K562 (cell line): ENCODE data around the gene ENTPD6. TPM values are rescaled to one million over a fixed set of nuclear protein-coding genes. Genes with fewer than 3 reads are reported as not detected.

Experiments used
- ATAC-seq: fragments of 200-7000 bp; cut with Tn5 transposase; 3 replicates; pipeline ENCODE4 v1.9.1; 2020; ENCODE audit warnings: moderate library complexity
- BruUV-seq: library from RNA; stranded (reverse); fragments of 400-500 nt; replicated peaks from 2 replicates; lab custom pipeline; 2021; lab: Mats Ljungman, UMichigan
- CTCF ChIA-PET: fragments of 300-600 bp; formaldehyde crosslinking; extraction: SDS; loops from one replicate; lab custom pipeline; 2021; ENCODE audit warnings: low intra/inter-chr PET ratio; lab: Yijun Ruan, JAX
- POLR2A ChIA-PET: fragments of 300-600, 350-650 bp; sonication (Branson Sonifier 250); formaldehyde crosslinking; extraction: SDS; loops from one replicate; lab custom pipeline; 2021; ENCODE audit warnings: antibody characterized with exemption, inconsistent platforms; lab: Yijun Ruan, JAX
- DNase-seq, 4 experiments: peaks; one replicate each; pipeline versions ENCODE4 v3.0.0 to v3.0.0-alpha.2; 2011 to 2018; ENCODE audit warnings: low spot score in 3 of 4, mixed read lengths in 3 of 4; ENCODE audit errors: extremely low read depth in 1 of 4
- FAIRE-seq: peaks from 2 replicates; lab custom pipeline; 2011; peaks lifted over from hg19 to GRCh38; lab: Jason Lieb, UNC
- H2AFZ ChIP-seq: 2 replicates; pipeline ENCODE4 v1.6.0; 2011; ENCODE audit warnings: low read depth, low read length, control low read depth, inconsistent platforms
- H3K27ac ChIP-seq: fragments of 200-600 bp; 3 replicates; pipeline ENCODE4 v1.8.0; 2011; ENCODE audit warnings: low read depth, mild to moderate bottlenecking, control low read depth, inconsistent platforms, low read length, moderate library complexity, mixed read lengths; ENCODE audit errors: extremely low read depth
- H3K27me3 ChIP-seq, 2 experiments: fragments of 300-600 bp in 1 of 2; 2 replicates in 1 of 2; 3 replicates in 1 of 2; pipeline versions ENCODE4 v1.6.0 to v1.8.0; 2011; ENCODE audit warnings: inconsistent platforms in 2 of 2, low read length in 2 of 2, mild to moderate bottlenecking in 1 of 2, mixed read lengths in 1 of 2, moderate library complexity in 1 of 2; ENCODE audit not compliant: control insufficient read depth in 2 of 2, insufficient read depth in 2 of 2
- H3K36me3 ChIP-seq: fragments of 300-600 bp; 3 replicates; pipeline ENCODE4 v1.8.0; 2011; ENCODE audit warnings: mild to moderate bottlenecking, low read length, inconsistent platforms; ENCODE audit not compliant: control insufficient read depth, insufficient read depth
- H3K4me1 ChIP-seq, 2 experiments: fragments of 200-600 bp in 1 of 2; replicated peaks in 1 of 2; 2 replicates in 1 of 2; 3 replicates in 1 of 2; pipeline versions ENCODE4 v1.5.1 to v1.8.0; 2011; ENCODE audit warnings: inconsistent platforms in 2 of 2, low read length in 2 of 2, mild to moderate bottlenecking in 1 of 2, mixed read lengths in 1 of 2, moderate library complexity in 1 of 2; ENCODE audit not compliant: control insufficient read depth in 2 of 2, insufficient read depth in 2 of 2
- H3K4me2 ChIP-seq: 2 replicates; pipeline ENCODE4 v1.6.1; 2011; ENCODE audit warnings: low read length, control low read depth, inconsistent platforms, mixed read lengths; ENCODE audit not compliant: insufficient read depth
- H3K4me3 ChIP-seq: fragments of 200-600 bp; sonication (generic), shearing (Covaris generic); 2 replicates; pipeline ENCODE4 v1.5.1; 2016; ENCODE audit warnings: control low read depth, inconsistent platforms
- H3K79me2 ChIP-seq: fragments of 200-600 bp; 3 replicates; pipeline ENCODE4 v1.8.0; 2011; ENCODE audit warnings: low read length, inconsistent platforms; ENCODE audit not compliant: control insufficient read depth, insufficient read depth
- H3K9ac ChIP-seq, 2 experiments: 2 replicates each; pipeline versions ENCODE4 v1.6.0 to v1.6.1; 2011; ENCODE audit warnings: low read depth in 2 of 2, low read length in 2 of 2, control low read depth in 1 of 2, inconsistent platforms in 1 of 2, mild to moderate bottlenecking in 1 of 2, mixed read lengths in 1 of 2; ENCODE audit not compliant: insufficient read depth in 1 of 2
- H3K9me1 ChIP-seq: one replicate; pipeline ENCODE4 v1.6.0; 2011; ENCODE audit warnings: inconsistent platforms, mild to moderate bottlenecking, low read length, moderate library complexity; ENCODE audit not compliant: control insufficient read depth, insufficient read depth
- H3K9me3 ChIP-seq: replicated peaks from 2 replicates; pipeline ENCODE4 v1.5.1; 2011; ENCODE audit warnings: low read depth, low read length, inconsistent platforms; ENCODE audit not compliant: control insufficient read depth, insufficient read depth
- H4K20me1 ChIP-seq: replicated peaks from 2 replicates; pipeline ENCODE4 v1.6.1; 2011; ENCODE audit warnings: low read length, inconsistent platforms, mixed read lengths; ENCODE audit not compliant: control insufficient read depth, insufficient read depth
- BCOR ChIP-seq: fragments of 450-650 bp; IDR thresholded peaks from 2 replicates; pipeline ENCODE4 v1.6.1; 2016
- BRD4 ChIP-seq: fragments of 200-600 bp; sonication (generic); IDR thresholded peaks from 2 replicates; pipeline ENCODE4 v1.6.1; 2017; ENCODE audit warnings: inconsistent platforms
- HDAC1 ChIP-seq, 2 experiments: fragments of 450-650 bp; IDR thresholded peaks; 2 replicates each; pipeline ENCODE4 v1.6.1; 2016 to 2017; ENCODE audit warnings: inconsistent platforms in 1 of 2, mild to moderate bottlenecking in 1 of 2, moderate library complexity in 1 of 2
- HINFP ChIP-seq: fragments of 450-650 bp; conservative IDR thresholded peaks from 2 replicates; pipeline ENCODE4 v1.6.1; 2016; ENCODE audit warnings: missing genetic modification characterization, low read depth, mild to moderate bottlenecking, control low read depth, missing compliant biosample characterization
- NCOA1 ChIP-seq: fragments of 450-650 bp; IDR thresholded peaks from 2 replicates; pipeline ENCODE4 v1.6.1; 2016; ENCODE audit warnings: low read depth
- ZFP36 ChIP-seq: fragments of 150-350 bp; IDR thresholded peaks from 2 replicates; pipeline ENCODE4 v1.6.1; 2018; ENCODE audit warnings: low read length, low read depth; ENCODE audit not compliant: partially characterized antibody
- ZFX ChIP-seq: sonication (generic); formaldehyde crosslinking; IDR thresholded peaks from 2 replicates; pipeline ENCODE4 v1.8.0; 2022; ENCODE audit warnings: mild to moderate bottlenecking, missing genetic modification reagents, moderate library complexity
- ZNF512 ChIP-seq: IDR thresholded peaks from 2 replicates; pipeline ENCODE4 v1.6.1; 2016; ENCODE audit warnings: missing genetic modification characterization, missing compliant biosample characterization
- WGBS: fragments of 100-300 bp; shearing (Covaris generic); methylation state at CpG from one replicate; pipeline ENCODE4 v1.1.6; 2016; ENCODE audit warnings: low coverage, mixed read lengths; ENCODE audit not compliant: insufficient coverage; ENCODE audit errors: missing lambda C conversion rate; 5-methylcytosine and 5-hydroxymethylcytosine counted together
- in situ Hi-C: fragments of 300-500 bp; cut with MboI; formaldehyde crosslinking; loops from 4 replicates; pipeline ENCODE4 v1.15.0; 2018; ENCODE audit warnings: inconsistent platforms, mixed read lengths
- intact Hi-C: fragments of 100-400 bp; cut with micrococcal nuclease; formaldehyde crosslinking; loops from 2 replicates; pipeline ENCODE4 v1.14.2; 2022
- polyA plus RNA-seq, 8 experiments: library from polyadenylated mRNA; depleted of rRNA in 4 of 8; stranded (reverse) in 5 of 8; unstranded in 3 of 8; fragments of >200 nt; fragmentation: Nextera tagmentation in 2 of 8; fragmentation: Illumina TruSeq in 1 of 8; extraction: Ambion mirVana in 2 of 8; extraction: Trizol in 1 of 8; gene quantifications; 2 replicates each; pipeline versions ENCODE4 v1.2.1 to v1.2.3, GENCODE V29; 2011 to 2014; ENCODE audit warnings: inconsistent platforms in 1 of 8, missing spikeins in 1 of 8
- total RNA-seq, 7 experiments: library from RNA; depleted of rRNA in 6 of 7; stranded (reverse); fragments of >200 nt in 6 of 7; fragmentation: Illumina TruSeq in 2 of 7; extraction: Trizol in 2 of 7; gene quantifications; 2 replicates each; pipeline versions ENCODE4 v1.2.1 to v1.2.3, GENCODE V29; 2011 to 2021; ENCODE audit warnings: low replicate concordance in 1 of 7

Gene ENTPD6
- total and polyA plus RNA-seq, 9 of the 15 experiments (the other 6 are each of a cell fraction or from before 2014, with no cell fraction given) = 0.82 to 36.8 (median 22.4) TPM

DNA sequence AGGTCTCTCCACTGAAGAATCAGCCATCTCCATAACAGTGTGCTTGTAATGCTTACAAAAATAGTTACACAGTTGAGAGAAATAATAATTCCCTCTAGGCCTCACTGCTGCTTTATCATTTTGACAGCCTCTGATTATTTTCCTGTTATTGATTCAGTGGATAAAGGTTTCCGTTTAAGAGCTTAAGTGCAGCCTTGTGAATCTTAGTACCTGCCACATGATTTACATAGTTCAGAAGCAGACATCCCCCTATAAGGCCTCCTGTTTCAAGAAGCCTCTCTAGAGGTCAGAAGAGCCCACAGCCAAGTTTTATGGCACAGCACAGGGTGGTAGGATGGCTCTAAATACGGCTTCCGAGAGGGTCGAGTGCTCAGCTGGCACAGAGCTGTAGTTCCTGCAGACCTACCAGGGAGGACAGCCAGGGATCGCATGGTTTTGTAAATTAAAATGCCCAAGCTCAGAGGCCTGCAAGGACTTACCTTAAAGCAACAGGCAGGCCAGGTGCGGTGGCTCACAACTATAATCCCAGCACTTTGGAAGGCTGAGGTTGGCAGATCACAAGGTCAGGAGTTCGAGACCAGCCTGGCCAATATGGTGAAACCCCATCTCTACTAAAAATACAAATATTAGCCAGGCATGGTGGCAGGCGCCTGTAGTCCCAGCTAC, 34.8 kb downstream of the ENTPD6 start:
- FAIRE-seq (no peak), DNase-seq (no peak), ATAC-seq (no peak)
- intact Hi-C loops = no loop called here
- Histone ChIP-seq H3K9ac (no peak overlapping the region), H3K27ac (no peak overlapping the region), H3K4me1 (peaks cover 21 to 23% of the 10 kb centered on the region in 2 experiments; a peak in 4 of 5 replicates), H3K36me3 (no peaks in the 10 kb centered on the region), H3K9me1 (peaks cover 3% of the 10 kb centered on the region), H3K4me3 (no peak overlapping the region), H3K27me3 (no peaks in the 10 kb centered on the region), H3K4me2 (no peak overlapping the region), H3K79me2 (no peaks in the 10 kb centered on the region), H2AFZ (no peak overlapping the region), H3K9me3 (no peaks in the 10 kb centered on the region), H4K20me1 (0 out of 2 replicates have a peak, but pooled peaks cover 3% of the 10 kb centered on the region)
- 68% methylated on average over 4 of the region's 8 CpGs for WGBS
- TF ChIP-seq BRD4 (no peak), HDAC1 (IDR thresholded peaks at IDR 0.05) (no peak)
- in situ Hi-C loops = no loop called here
- CTCF ChIA-PET = no interaction called here
- POLR2A ChIA-PET = interaction anchor here (1.8 kb wide), 1 partner anchor 17 kb away, joined by 6 read pairs; the partner anchor contains the start of gene PYGB
- no TSS peak for BruUV-seq

DNA sequence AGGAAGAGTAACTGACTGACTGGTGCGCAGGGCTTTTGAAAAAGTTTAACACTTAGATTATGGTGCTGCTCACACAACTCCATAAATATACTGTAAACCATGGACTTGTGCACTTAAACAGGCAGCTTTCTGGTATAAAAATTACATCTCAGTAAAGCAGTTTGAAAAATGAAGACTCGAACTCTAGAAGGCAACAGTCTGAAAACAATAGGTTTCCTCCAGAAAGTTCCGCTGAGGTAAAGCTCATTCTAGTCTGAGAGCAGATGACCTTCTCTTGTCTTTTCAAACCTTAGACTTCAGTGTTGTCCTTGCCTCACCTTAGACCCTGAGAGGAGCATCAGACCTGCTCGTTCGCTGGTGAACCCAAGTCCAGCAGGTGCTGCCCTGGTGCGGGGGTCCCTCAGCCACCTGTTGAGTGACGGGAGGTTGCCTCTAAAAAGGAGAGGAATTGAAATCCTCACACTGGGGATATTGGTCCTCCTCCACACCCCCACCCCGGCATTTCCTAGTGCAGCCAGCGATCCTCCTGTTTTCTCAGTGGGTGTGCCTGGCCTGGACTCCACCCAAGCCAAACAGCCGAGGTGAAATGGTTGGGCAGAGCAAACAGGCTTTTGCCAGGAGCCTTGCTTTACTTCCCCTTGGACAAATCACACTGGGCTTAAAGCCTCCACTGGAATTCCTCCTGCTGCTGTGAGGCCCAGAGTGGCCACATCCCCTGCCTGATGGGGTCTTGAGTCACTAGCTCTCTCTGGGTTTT, 37.7 kb downstream of the ENTPD6 start:
- DNase-seq (peak in 1 of 4 experiments; percentile 14), ATAC-seq (peak; percentile 14), FAIRE-seq (no peak)
- H3K27me3 ChIP-seq = no peaks in the 10 kb centered on the region
- no peak overlapping the region; the same call in 2 of the 3 replicates for H3K27ac ChIP-seq
- in situ Hi-C loops (no loop called here), intact Hi-C loops (no loop called here)
- no peak for TF ChIP-seq ZFX (CRISPR knock-in tag)
- TF ChIP-seq ZNF512 (tag) = no peak
- TF ChIP-seq ZFP36 = no peak
- no peak for TF ChIP-seq BCOR
- no peak for TF ChIP-seq NCOA1
- no peak for TF ChIP-seq HINFP (tag)
- POLR2A ChIA-PET = interaction anchor here (0.5 to 1.5 kb wide), 4 partner anchors 10 to 886 kb away, joined by 3 to 6 read pairs (median 4); partner anchors contain the start of gene PYGB
- BruUV-seq = no TSS peak
- H4K20me1 ChIP-seq = no peaks in the 10 kb centered on the region
- peaks cover 14 to 19% of the 10 kb centered on the region in 2 experiments for H3K4me1 ChIP-seq
- H3K4me2 ChIP-seq = no peak overlapping the region; the same call in 1 of the 2 replicates
- CTCF ChIA-PET = no interaction called here
- no peaks in the 10 kb centered on the region for H3K9me3 ChIP-seq
- H3K79me2 ChIP-seq = no peaks in the 10 kb centered on the region
- H3K9me1 ChIP-seq = no peaks in the 10 kb centered on the region
- H3K36me3 ChIP-seq = no peaks in the 10 kb centered on the region
- peak overlapping the region; percentile 26; the same call in 1 of the 2 replicates for H2AFZ ChIP-seq
- 50% methylated on average over 10 of the region's 10 CpGs for WGBS
- peak overlapping the region in 1 of 2 experiments; percentile 79; a peak in 2 of 4 replicates for H3K9ac ChIP-seq
- H3K4me3 ChIP-seq = no peak overlapping the region
